Neuronal stem cell (in vitro differentiated cells): Measurements from ENCODE around the gene LYRM9.
"Not testable (repeated sequence)": the region's sequence is repeated elsewhere in the genome, so short reads cannot be mapped to it uniquely, and the experiment has no call there.

ENCODE experiments used
- DNase-seq: peaks from one replicate; pipeline ENCODE4 v3.0.0-alpha.2; 2013; ENCODE audit warnings: low spot score
- H2AFZ ChIP-seq: one replicate; pipeline ENCODE4 v1.6.1; 2013; ENCODE audit warnings: mild to moderate bottlenecking, low read length, inconsistent platforms
- H2AK5ac ChIP-seq: 2 replicates; pipeline ENCODE4 v1.6.1; 2013; ENCODE audit warnings: low read depth, mild to moderate bottlenecking, inconsistent platforms, low read length, moderate library complexity, mixed read lengths
- H2BK120ac ChIP-seq: 2 replicates; pipeline ENCODE4 v1.6.1; 2013; ENCODE audit warnings: low read depth, mild to moderate bottlenecking, inconsistent platforms, low read length, moderate library complexity, mixed read lengths
- H2BK12ac ChIP-seq: one replicate; pipeline ENCODE4 v1.6.1; 2013; ENCODE audit warnings: low read length, inconsistent platforms
- H2BK15ac ChIP-seq: 2 replicates; pipeline ENCODE4 v1.6.1; 2013; ENCODE audit warnings: mild to moderate bottlenecking, low read length, inconsistent platforms, mixed read lengths
- H2BK5ac ChIP-seq: one replicate; pipeline ENCODE4 v1.6.1; 2013; ENCODE audit warnings: inconsistent platforms, mild to moderate bottlenecking, low read length, moderate library complexity
- H3K14ac ChIP-seq: one replicate; pipeline ENCODE4 v1.6.1; 2013; ENCODE audit warnings: low read length, inconsistent platforms
- H3K18ac ChIP-seq: 2 replicates; pipeline ENCODE4 v1.6.1; 2013; ENCODE audit warnings: low read length, inconsistent platforms
- H3K23ac ChIP-seq: 2 replicates; pipeline ENCODE4 v1.6.1; 2013; ENCODE audit warnings: low read depth, mild to moderate bottlenecking, mixed read lengths, low read length, inconsistent platforms; ENCODE audit not compliant: poor library complexity
- H3K27ac ChIP-seq: replicated peaks from 3 replicates; pipeline ENCODE4 v1.5.1; 2013; ENCODE audit warnings: low read length, inconsistent platforms
- H3K27me3 ChIP-seq, 3 experiments: 2 replicates each; pipeline ENCODE4 v1.6.1; 2013; ENCODE audit warnings: low read length in 3 of 3, mild to moderate bottlenecking in 2 of 3, inconsistent platforms in 1 of 3, low read depth in 1 of 3, mixed read lengths in 1 of 3, moderate library complexity in 1 of 3; ENCODE audit not compliant: control insufficient read depth in 3 of 3, insufficient read depth in 3 of 3
- H3K36me3 ChIP-seq, 2 donors: replicated peaks in 1 of 2; 2 replicates each; pipeline ENCODE4 v1.6.1; 2013; ENCODE audit warnings: low read length in 2 of 2; ENCODE audit not compliant: control insufficient read depth in 2 of 2, insufficient read depth in 2 of 2
- H3K4ac ChIP-seq: 2 replicates; pipeline ENCODE4 v1.6.1; 2013; ENCODE audit warnings: inconsistent platforms, mild to moderate bottlenecking, low read length, moderate library complexity
- H3K4me1 ChIP-seq, 2 donors: 1 replicate in 1 of 2; 2 replicates in 1 of 2; pipeline ENCODE4 v1.6.1; 2013; ENCODE audit warnings: low read length in 2 of 2, low read depth in 1 of 2; ENCODE audit not compliant: control insufficient read depth in 2 of 2, insufficient read depth in 1 of 2
- H3K4me2 ChIP-seq: one replicate; pipeline ENCODE4 v1.6.1; 2013; ENCODE audit warnings: mild to moderate bottlenecking, low read length, inconsistent platforms; ENCODE audit not compliant: insufficient read depth, poor library complexity, severe bottlenecking
- H3K4me3 ChIP-seq, 2 donors: 2 replicates each; pipeline ENCODE4 v1.5.1; 2013; ENCODE audit warnings: low read length in 2 of 2, mild to moderate bottlenecking in 2 of 2, inconsistent platforms in 1 of 2, moderate library complexity in 1 of 2
- H3K79me1 ChIP-seq: one replicate; pipeline ENCODE4 v1.6.1; 2013; ENCODE audit warnings: low read depth, mild to moderate bottlenecking, inconsistent platforms, low read length, moderate library complexity
- H3K9ac ChIP-seq: one replicate; pipeline ENCODE4 v1.6.1; 2013; ENCODE audit warnings: mild to moderate bottlenecking, low read depth, low read length, inconsistent platforms; ENCODE audit not compliant: poor library complexity
- H3K9me3 ChIP-seq, 2 donors: replicated peaks in 1 of 2; 2 replicates each; pipeline versions ENCODE3 to v1.6.1; 2013; ENCODE audit warnings: low read length in 2 of 2, mild to moderate bottlenecking in 2 of 2, inconsistent platforms in 1 of 2, low read depth in 1 of 2, mixed read lengths in 1 of 2, moderate library complexity in 1 of 2; ENCODE audit not compliant: control insufficient read depth in 2 of 2, insufficient read depth in 1 of 2
- H4K8ac ChIP-seq: one replicate; pipeline ENCODE4 v1.6.1; 2013; ENCODE audit warnings: low read depth, mild to moderate bottlenecking, inconsistent platforms, low read length, moderate library complexity
- H4K91ac ChIP-seq: one replicate; pipeline ENCODE4 v1.6.1; 2013; ENCODE audit warnings: low read length, low read depth, mild to moderate bottlenecking, inconsistent platforms; ENCODE audit not compliant: poor library complexity
- WGBS, 2 donors: extraction: QIAGEN DNeasy Blood & Tissue Kit; methylation state at CpG; one replicate each; pipeline ENCODE4 v1.1.7; 2013; ENCODE audit warnings: missing lambda C conversion rate in 2 of 2, mixed read lengths in 1 of 2; ENCODE audit not compliant: insufficient read length in 2 of 2, insufficient replicate concordance in 1 of 2; ENCODE audit errors: extremely low coverage in 2 of 2; 5-methylcytosine and 5-hydroxymethylcytosine counted together

The LYRM9 gene

DNA sequence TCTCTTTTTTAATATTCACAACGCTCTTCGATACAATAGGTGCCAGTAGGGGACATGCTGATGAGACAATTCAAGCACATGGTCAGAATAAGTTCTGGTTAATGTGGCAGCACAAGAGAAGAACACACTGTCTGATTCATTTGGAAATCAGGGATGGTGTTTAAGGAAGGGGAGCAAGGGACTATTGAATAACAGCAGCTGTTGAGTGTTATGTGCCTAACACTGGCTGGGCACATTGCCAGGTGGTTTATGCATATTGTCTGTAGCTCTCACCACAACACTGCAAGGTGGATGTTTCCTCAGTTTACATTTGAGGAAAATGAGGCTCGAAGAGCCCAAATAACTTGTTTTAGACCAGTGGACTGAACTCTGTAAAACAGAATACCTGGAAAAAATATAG lies 44.2 kb downstream of the LYRM9 start:
- Histone ChIP-seq H2BK5ac (no peak overlapping the region), H3K79me1 (no peaks in the 10 kb centered on the region), H3K9ac (no peak overlapping the region), H2AFZ (no peak overlapping the region), H2BK12ac (no peak overlapping the region), H3K23ac (no peak overlapping the region), H3K4ac (no peak overlapping the region), H3K4me3 (no peak overlapping the region), H4K8ac (no peak overlapping the region), H3K27me3 (peaks cover 0 to 4% (median 0%) of the 10 kb centered on the region in 3 experiments), H2BK120ac (no peak overlapping the region), H3K18ac (no peak overlapping the region), H4K91ac (no peak overlapping the region), H3K36me3 (no peaks in the 10 kb centered on the region), H3K4me2 (no peak overlapping the region), H2AK5ac (no peak overlapping the region), H3K27ac (no peak overlapping the region), H3K4me1 (no peaks in the 10 kb centered on the region), H2BK15ac (no peak overlapping the region), H3K14ac (no peak overlapping the region), H3K9me3 (no peaks in the 10 kb centered on the region)
- DNase-seq: no peak
- WGBS, 2 donors: no CpG with 5 or more reads among the region's 3 CpGs

DNA sequence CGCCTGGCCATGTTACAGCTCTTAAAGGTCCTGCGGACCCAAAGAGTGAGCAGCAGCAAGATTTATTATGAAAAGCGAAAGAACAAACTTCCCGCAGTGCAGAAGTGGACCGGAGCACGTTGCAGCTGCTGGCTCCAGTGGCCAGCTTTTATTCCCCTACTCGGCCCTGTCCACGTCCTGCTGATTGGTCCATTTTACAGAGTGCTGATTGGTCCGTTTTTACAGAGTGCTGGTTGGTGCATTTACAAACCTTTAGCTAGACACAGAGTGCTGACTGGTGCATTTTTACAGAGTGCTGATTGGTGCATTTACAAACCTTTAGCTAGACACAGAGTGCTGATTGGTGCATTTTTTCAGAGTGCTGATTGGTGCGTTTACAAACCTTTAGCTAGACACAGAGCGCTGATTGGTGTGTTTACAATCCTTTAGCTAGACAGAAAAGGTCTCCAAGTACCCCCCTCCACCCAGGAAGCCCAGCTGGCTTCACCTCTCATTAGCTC lies 46.3 kb downstream of the LYRM9 start:
- H3K36me3 ChIP-seq, H3K9ac ChIP-seq, H2BK15ac ChIP-seq, H3K4me2 ChIP-seq, H2BK5ac ChIP-seq, H3K4ac ChIP-seq, H3K4me1 ChIP-seq, H3K9me3 ChIP-seq, H3K18ac ChIP-seq, H2AK5ac ChIP-seq, H3K14ac ChIP-seq, H3K23ac ChIP-seq, DNase-seq, H3K27ac ChIP-seq, H4K91ac ChIP-seq, H2AFZ ChIP-seq, H2BK120ac ChIP-seq, H3K27me3 ChIP-seq, H3K79me1 ChIP-seq, H3K4me3 ChIP-seq, H2BK12ac ChIP-seq, H4K8ac ChIP-seq: not testable (repeated sequence)
- WGBS, 2 donors: no CpG with 5 or more reads among the region's 11 CpGs

- Histone ChIP-seq H3K4me2 (no peak overlapping the region), H3K79me1 (no peaks in the 10 kb centered on the region), H4K91ac (no peak overlapping the region), H3K23ac (no peak overlapping the region), H3K14ac (no peak overlapping the region), H3K18ac (no peak overlapping the region), H2BK120ac (no peak overlapping the region), H3K4me1 (no peaks in the 10 kb centered on the region), H3K27me3 (peaks cover 0 to 5% (median 0%) of the 10 kb centered on the region in 3 experiments), H3K9ac (no peak overlapping the region), H3K36me3 (no peaks in the 10 kb centered on the region), H3K27ac (no peak overlapping the region), H2BK15ac (no peak overlapping the region), H3K4ac (no peak overlapping the region), H2AK5ac (no peak overlapping the region), H2BK12ac (no peak overlapping the region), H3K9me3 (no peaks in the 10 kb centered on the region), H4K8ac (no peak overlapping the region), H3K4me3 (no peak overlapping the region), H2BK5ac (no peak overlapping the region), H2AFZ (no peak overlapping the region)
- no CpG with 5 or more reads among the region's 23 CpGs for WGBS, 2 donors
- DNase-seq: no peak
Measured at GRCh38 chr17:27846042-27846655, 47.0 kb downstream of the LYRM9 start.

GRCh38 chr17:27845264-27846041 lies 47.7 kb downstream of the LYRM9 start:
- H3K23ac ChIP-seq: no peak overlapping the region
- H3K9ac ChIP-seq: no peak overlapping the region
- H2BK15ac ChIP-seq: no peak overlapping the region
- H3K9me3 ChIP-seq: no peaks in the 10 kb centered on the region
- H3K18ac ChIP-seq: no peak overlapping the region
- H3K36me3 ChIP-seq: no peaks in the 10 kb centered on the region
- peaks cover 0 to 8% (median 0%) of the 10 kb centered on the region in 3 experiments for H3K27me3 ChIP-seq
- H3K4me2 ChIP-seq: no peak overlapping the region
- no peak overlapping the region for H2BK5ac ChIP-seq
- H3K27ac ChIP-seq: no peak overlapping the region
- no peak overlapping the region for H2BK12ac ChIP-seq
- no CpG with 5 or more reads among the region's 13 CpGs for WGBS, 2 donors
- H2AK5ac ChIP-seq: no peak overlapping the region
- H3K4me3 ChIP-seq: no peak overlapping the region
- no peak overlapping the region for H3K14ac ChIP-seq
- no peak overlapping the region for H2AFZ ChIP-seq
- H4K91ac ChIP-seq: no peak overlapping the region
- no peaks in the 10 kb centered on the region for H3K79me1 ChIP-seq
- DNase-seq: no peak
- no peaks in the 10 kb centered on the region for H3K4me1 ChIP-seq
- H2BK120ac ChIP-seq: no peak overlapping the region
- H4K8ac ChIP-seq: no peak overlapping the region
- H3K4ac ChIP-seq: no peak overlapping the region
